SK-N-SH treated with all-trans-retinoic acid at 6 μM for 48 hours (cell line): ENCODE measurements around the gene NAE1.
"Not testable (repeated sequence)": the region's sequence is repeated elsewhere in the genome, so short reads cannot be mapped to it uniquely, and the experiment has no call there.

Experiments used
- ATAC-seq: fragments of 200-7000 bp; cut with Tn5 transposase; 3 replicates; pipeline ENCODE4 v1.9.1; 2020; ENCODE audit warnings: mild to moderate bottlenecking, moderate library complexity
- ARNTL ChIP-seq: fragments of 450-650 bp; formaldehyde crosslinking; IDR thresholded peaks from 2 replicates; pipeline ENCODE4 v1.5.0; 2020; ENCODE audit warnings: low read depth, mild to moderate bottlenecking, moderate library complexity, borderline replicate concordance
- BACH2 ChIP-seq: fragments of 250-450 bp; sonication (Bioruptor Pico); IDR thresholded peaks from 2 replicates; pipeline ENCODE4 v1.9.0; 2021; ENCODE audit warnings: mild to moderate bottlenecking, borderline replicate concordance
- CREB5 ChIP-seq: fragments of 250-450 bp; sonication (Bioruptor Pico); IDR thresholded peaks from 2 replicates; pipeline ENCODE4 v1.5.1; 2020; ENCODE audit warnings: low read depth, mild to moderate bottlenecking, moderate library complexity
- CSDC2 ChIP-seq: fragments of 250-450 bp; sonication (Bioruptor Pico); IDR thresholded peaks from 2 replicates; pipeline ENCODE4 v1.5.0; 2020; ENCODE audit warnings: mild to moderate bottlenecking, moderate library complexity
- ESRRG ChIP-seq: fragments of 250-450 bp; sonication (Bioruptor Pico); IDR thresholded peaks from 2 replicates; pipeline ENCODE4 v1.6.1; 2021; ENCODE audit warnings: mild to moderate bottlenecking
- GLIS3 ChIP-seq: fragments of 250-450 bp; sonication (Bioruptor Pico); IDR thresholded peaks from 2 replicates; pipeline ENCODE4 v1.5.0; 2020; ENCODE audit warnings: mild to moderate bottlenecking, moderate library complexity
- ISL1 ChIP-seq: fragments of 250-450 bp; sonication (Bioruptor Pico); IDR thresholded peaks from 2 replicates; pipeline ENCODE4 v2.1.2; 2022; ENCODE audit warnings: mild to moderate bottlenecking, moderate library complexity
- OSR1 ChIP-seq: fragments of 250-450 bp; sonication (Bioruptor Pico); IDR thresholded peaks from 2 replicates; pipeline ENCODE4 v1.8.0; 2022; ENCODE audit warnings: moderate library complexity, mild to moderate bottlenecking, inconsistent platforms
- PATZ1 ChIP-seq: fragments of 250-450 bp; sonication (Bioruptor Pico); IDR thresholded peaks from 2 replicates; pipeline ENCODE4 v1.8.0; 2020; ENCODE audit warnings: mild to moderate bottlenecking, moderate library complexity, borderline replicate concordance
- RARB ChIP-seq: fragments of 250-450 bp; sonication (Bioruptor Pico); IDR thresholded peaks from 2 replicates; pipeline ENCODE4 v1.8.0; 2021; ENCODE audit warnings: mild to moderate bottlenecking, moderate library complexity
- SNAI2 ChIP-seq: fragments of 250-450 bp; sonication (Bioruptor Pico); IDR thresholded peaks from 2 replicates; pipeline ENCODE4 v1.5.0; 2020; ENCODE audit warnings: mild to moderate bottlenecking, moderate library complexity
- TCF4 ChIP-seq: fragments of 250-450 bp; sonication (Bioruptor Pico); IDR thresholded peaks from 2 replicates; pipeline ENCODE4 v1.8.0; 2021; ENCODE audit warnings: mild to moderate bottlenecking, moderate library complexity, borderline replicate concordance
- ZC3H10 ChIP-seq: fragments of 250-450 bp; sonication (Bioruptor Pico); IDR thresholded peaks from 2 replicates; pipeline ENCODE4 v1.5.1; 2021; ENCODE audit warnings: mild to moderate bottlenecking, moderate library complexity
- ZFP3 ChIP-seq: fragments of 250-450 bp; sonication (Bioruptor Pico); IDR thresholded peaks from 2 replicates; pipeline ENCODE4 v1.5.0; 2020; ENCODE audit warnings: mild to moderate bottlenecking, moderate library complexity
- ZFP30 ChIP-seq: fragments of 450-650 bp; formaldehyde crosslinking; IDR thresholded peaks from 2 replicates; pipeline ENCODE4 v1.5.0; 2022; ENCODE audit warnings: mild to moderate bottlenecking, moderate library complexity
- ZNF70 ChIP-seq: fragments of 450-650 bp; formaldehyde crosslinking; IDR thresholded peaks from 2 replicates; pipeline ENCODE4 v1.5.0; 2020; ENCODE audit warnings: mild to moderate bottlenecking, moderate library complexity
- ZNF8 ChIP-seq: fragments of 450-650 bp; formaldehyde crosslinking; IDR thresholded peaks from 2 replicates; pipeline ENCODE4 v1.5.0; 2020; ENCODE audit warnings: mild to moderate bottlenecking, moderate library complexity
- TF ChIP-seq, protein P1 (sequence below): fragments of 250-450 bp; sonication (Bioruptor Pico); IDR thresholded peaks from 2 replicates; pipeline ENCODE4 v1.5.0; 2020; ENCODE audit warnings: mild to moderate bottlenecking, moderate library complexity

NAE1 gene

GRCh38 chr16:66793984-66794383 is 36.8 kb downstream of the NAE1 start:
- ATAC-seq, result not testable (repeated sequence)

DNA sequence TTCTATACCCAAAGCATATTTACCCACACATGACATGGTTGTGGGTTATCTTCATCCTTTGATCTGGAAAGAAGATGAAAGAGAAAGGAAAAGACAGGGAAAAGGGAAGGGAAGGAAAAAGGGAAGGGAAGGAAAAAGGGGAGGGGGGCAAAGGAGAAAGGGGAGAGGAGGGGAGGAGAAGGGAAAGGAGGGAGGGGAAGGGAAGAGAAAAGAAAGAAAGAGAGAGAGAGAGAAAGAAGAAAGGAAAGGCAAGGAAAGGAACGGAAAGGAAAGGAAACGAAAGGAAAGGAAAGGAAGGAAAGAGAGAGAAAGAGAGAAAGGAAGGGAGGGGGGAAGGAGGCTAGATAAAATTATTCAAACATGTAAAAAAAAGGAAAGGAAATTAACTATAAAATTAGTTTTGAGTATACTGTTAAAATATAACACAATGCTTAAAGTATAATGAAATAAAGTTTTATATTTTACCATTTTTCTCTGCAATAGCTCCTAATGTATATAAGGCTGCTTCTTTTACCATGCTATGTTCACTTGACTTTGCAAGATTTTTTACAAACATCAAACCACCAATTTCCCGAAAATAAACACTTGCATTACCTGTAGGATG is 40.5 kb downstream of the NAE1 start:
- ATAC-seq, result no peak
- no peak for TF ChIP-seq ZNF70 (CRISPR knock-in tag)
- no peak for TF ChIP-seq ZNF8 (CRISPR knock-in tag)
- TF ChIP-seq ARNTL (CRISPR knock-in tag), result no peak
- no peak for TF ChIP-seq RARB (CRISPR knock-in tag)
- no peak for TF ChIP-seq OSR1 (CRISPR knock-in tag)
- no peak for TF ChIP-seq SNAI2 (CRISPR knock-in tag)
- no peak for TF ChIP-seq ESRRG
- no peak for TF ChIP-seq BACH2 (CRISPR knock-in tag)
- TF ChIP-seq, protein P1, sequence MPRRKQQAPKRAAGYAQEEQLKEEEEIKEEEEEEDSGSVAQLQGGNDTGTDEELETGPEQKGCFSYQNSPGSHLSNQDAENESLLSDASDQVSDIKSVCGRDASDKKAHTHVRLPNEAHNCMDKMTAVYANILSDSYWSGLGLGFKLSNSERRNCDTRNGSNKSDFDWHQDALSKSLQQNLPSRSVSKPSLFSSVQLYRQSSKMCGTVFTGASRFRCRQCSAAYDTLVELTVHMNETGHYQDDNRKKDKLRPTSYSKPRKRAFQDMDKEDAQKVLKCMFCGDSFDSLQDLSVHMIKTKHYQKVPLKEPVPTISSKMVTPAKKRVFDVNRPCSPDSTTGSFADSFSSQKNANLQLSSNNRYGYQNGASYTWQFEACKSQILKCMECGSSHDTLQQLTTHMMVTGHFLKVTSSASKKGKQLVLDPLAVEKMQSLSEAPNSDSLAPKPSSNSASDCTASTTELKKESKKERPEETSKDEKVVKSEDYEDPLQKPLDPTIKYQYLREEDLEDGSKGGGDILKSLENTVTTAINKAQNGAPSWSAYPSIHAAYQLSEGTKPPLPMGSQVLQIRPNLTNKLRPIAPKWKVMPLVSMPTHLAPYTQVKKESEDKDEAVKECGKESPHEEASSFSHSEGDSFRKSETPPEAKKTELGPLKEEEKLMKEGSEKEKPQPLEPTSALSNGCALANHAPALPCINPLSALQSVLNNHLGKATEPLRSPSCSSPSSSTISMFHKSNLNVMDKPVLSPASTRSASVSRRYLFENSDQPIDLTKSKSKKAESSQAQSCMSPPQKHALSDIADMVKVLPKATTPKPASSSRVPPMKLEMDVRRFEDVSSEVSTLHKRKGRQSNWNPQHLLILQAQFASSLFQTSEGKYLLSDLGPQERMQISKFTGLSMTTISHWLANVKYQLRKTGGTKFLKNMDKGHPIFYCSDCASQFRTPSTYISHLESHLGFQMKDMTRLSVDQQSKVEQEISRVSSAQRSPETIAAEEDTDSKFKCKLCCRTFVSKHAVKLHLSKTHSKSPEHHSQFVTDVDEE (CRISPR knock-in tag), result no peak
- TF ChIP-seq ZFP3 (CRISPR knock-in tag), result no peak
- no peak for TF ChIP-seq TCF4 (CRISPR knock-in tag)
- TF ChIP-seq PATZ1 (CRISPR knock-in tag), result no peak

- no peak for ATAC-seq
- TF ChIP-seq SNAI2 (CRISPR knock-in tag) (no peak), PATZ1 (CRISPR knock-in tag) (no peak), ZFP3 (CRISPR knock-in tag) (no peak), BACH2 (CRISPR knock-in tag) (no peak), TCF4 (CRISPR knock-in tag) (no peak), RARB (CRISPR knock-in tag) (no peak), ARNTL (CRISPR knock-in tag) (no peak), ZC3H10 (CRISPR knock-in tag) (no peak)
Observed at GRCh38 chr16:66787427-66787826, 43.3 kb downstream of the NAE1 start.

GRCh38 chr16:66786551-66786950 is 44.2 kb downstream of the NAE1 start:
- ATAC-seq, result no peak
- TF ChIP-seq, protein P1 (CRISPR knock-in tag), result no peak
- TF ChIP-seq, all 23 proteins: peak for 0

DNA sequence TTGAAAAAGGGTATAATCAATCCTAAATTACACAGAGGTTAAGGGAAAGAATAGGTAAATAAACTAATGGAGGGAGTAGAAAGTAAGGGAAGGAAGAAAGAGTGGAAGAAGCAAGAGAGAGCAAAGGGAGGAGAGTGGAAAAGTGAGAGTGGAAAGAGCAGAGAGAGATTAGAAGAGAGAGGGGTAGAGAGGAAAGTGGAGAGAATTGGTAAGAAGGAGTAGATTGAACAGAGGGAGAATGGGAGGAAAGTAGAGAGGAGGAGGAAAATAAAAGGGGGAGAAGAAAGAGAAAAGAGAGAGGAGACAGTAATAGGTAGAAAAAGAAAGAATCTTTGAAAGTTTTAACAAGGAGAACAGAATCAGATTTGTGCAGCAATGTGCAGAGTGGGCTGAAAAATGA is 54.3 kb downstream of the NAE1 start:
- no peak for ATAC-seq
- TF ChIP-seq ZFP3 (CRISPR knock-in tag), result no peak
- no peak for TF ChIP-seq BACH2 (CRISPR knock-in tag)
- TF ChIP-seq GLIS3 (CRISPR knock-in tag), result no peak
- TF ChIP-seq, protein P1 (CRISPR knock-in tag), result no peak
- no peak for TF ChIP-seq ZFP30
- no peak for TF ChIP-seq CSDC2
- TF ChIP-seq OSR1 (CRISPR knock-in tag), result no peak
- no peak for TF ChIP-seq ZNF8 (CRISPR knock-in tag)
- TF ChIP-seq ZC3H10 (CRISPR knock-in tag), result no peak
- no peak for TF ChIP-seq RARB (CRISPR knock-in tag)
- no peak for TF ChIP-seq ISL1
- TF ChIP-seq TCF4 (CRISPR knock-in tag), result no peak
- TF ChIP-seq CREB5 (CRISPR knock-in tag), result no peak
